Upper lobe of left lung (tissue), 6 donors: Measurements from ENCODE around the gene MEGF6. TPM values are rescaled to one million over a fixed set of nuclear protein-coding genes. Genes with fewer than 3 reads are reported as not detected.
"Not testable (repeated sequence)": the region's sequence is repeated elsewhere in the genome, so short reads cannot be mapped to it uniquely, and the experiment has no call there.

Experiments
- ATAC-seq, 2 donors: fragments of 200-7000 bp; cut with Tn5 transposase; one replicate each; pipeline ENCODE4 v1.9.1; 2022; ENCODE audit warnings: mild to moderate bottlenecking in 2 of 2, moderate library complexity in 2 of 2; ENCODE audit not compliant: low FRiP score in 2 of 2
- DNase-seq, 2 donors: peaks; one replicate each; pipeline ENCODE4 v3.0.0-alpha.2; 2019 to 2020
- H3K27ac ChIP-seq, 4 donors: fragments of 200-600 bp; sonication (generic); one replicate each; pipeline ENCODE4 v1.5.1; 2016 to 2019
- H3K27me3 ChIP-seq, 4 donors: fragments of 200-600 bp; sonication (generic); one replicate each; pipeline ENCODE4 v1.5.1; 2017 to 2019
- H3K36me3 ChIP-seq, 4 donors: fragments of 200-600 bp; sonication (generic); one replicate each; pipeline ENCODE4 v1.5.1; 2016 to 2019
- H3K4me1 ChIP-seq, 4 donors: fragments of 200-600 bp; sonication (generic); one replicate each; pipeline ENCODE4 v1.5.1; 2018 to 2019
- H3K4me3 ChIP-seq, 4 donors: fragments of 200-600 bp; sonication (generic); one replicate each; pipeline ENCODE4 v1.5.1; 2017 to 2019; ENCODE audit warnings: mild to moderate bottlenecking in 2 of 4, moderate library complexity in 1 of 4
- H3K9me3 ChIP-seq, 4 donors: fragments of 200-600 bp; sonication (generic); one replicate each; pipeline ENCODE4 v1.5.1; 2018 to 2019
- EP300 ChIP-seq, 4 donors: sonication (generic); formaldehyde crosslinking; IDR thresholded peaks; one replicate each; pipeline ENCODE4 v1.5.1; 2017; ENCODE audit warnings: antibody characterized with exemption in 4 of 4, control low read depth in 2 of 4
- POLR2A ChIP-seq, 4 donors: fragments of 450-650 bp; IDR thresholded peaks; one replicate each; pipeline ENCODE4 v1.5.1; 2016 to 2017; ENCODE audit warnings: antibody characterized with exemption in 4 of 4, mild to moderate bottlenecking in 2 of 4
- POLR2AphosphoS5 ChIP-seq, 2 donors: sonication (generic); formaldehyde crosslinking; IDR thresholded peaks; one replicate each; pipeline ENCODE4 v1.5.1; 2017; ENCODE audit warnings: antibody characterized with exemption in 2 of 2
- WGBS, 2 donors: methylation state at CpG; one replicate each; pipeline ENCODE4 v1.1.5; 2017 to 2018; 5-methylcytosine and 5-hydroxymethylcytosine counted together
- total RNA-seq, 6 donors: library from RNA; depleted of rRNA in 4 of 6; stranded (reverse); fragments of >200 nt in 4 of 6; gene quantifications; one replicate each; pipeline versions ENCODE4 v1.1.0 to v1.2.1, GENCODE V29; 2016 to 2021
- TF ChIP-seq, protein P1 (sequence below), 6 experiments: fragments of 450-650 bp in 4 of 6; fragments of 200-600 bp in 2 of 6; sonication (generic) in 2 of 6; IDR thresholded peaks; one replicate each; pipeline ENCODE4 v1.5.1; 2016 to 2019; ENCODE audit warnings: antibody characterized with exemption in 6 of 6
- donor health status: DM: no; HTN: no; CAD: no; lungs with moderate emphysema.
- donor health status: DM: no; HTN: yes; CAD: no; lungs with severe emphysema.

MEGF6 gene
- total RNA-seq, 6 donors from 2014 or later: 23.8 to 128 (median 83.5) TPM

DNA sequence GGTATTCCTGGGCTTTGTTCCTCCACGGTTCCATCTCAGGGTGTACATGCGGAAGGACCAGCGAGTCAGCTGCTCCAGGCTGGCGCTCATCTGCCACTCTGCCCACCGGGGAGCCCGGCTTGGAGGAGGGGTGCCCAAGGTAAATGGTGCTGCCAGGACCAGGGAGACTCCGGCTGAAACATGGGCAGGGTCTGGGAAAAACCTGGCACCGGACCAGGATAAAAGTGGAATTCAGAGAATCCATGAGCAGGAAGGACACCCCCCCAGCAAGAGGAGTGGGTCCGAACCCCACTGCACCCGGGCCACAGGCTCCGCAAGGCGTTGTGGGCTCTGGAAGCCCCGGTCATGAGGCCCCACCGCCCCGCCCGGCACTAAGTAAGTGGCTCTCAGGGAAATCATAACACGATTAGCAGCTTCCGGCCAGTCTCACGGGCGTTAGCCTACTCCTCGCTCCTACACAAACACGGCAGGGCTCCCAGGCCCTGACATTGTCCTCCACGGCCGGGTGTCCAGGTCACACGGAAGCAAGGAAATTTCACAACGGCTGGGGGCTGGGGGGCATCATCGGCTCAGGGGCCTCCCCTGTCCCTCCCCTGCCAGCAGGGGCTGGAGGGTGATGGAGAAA is 21.1 kb downstream of the MEGF6 start:
- Histone ChIP-seq H3K36me3 (no peaks in the 10 kb centered on the region), H3K27me3 (no peaks in the 10 kb centered on the region)

DNA sequence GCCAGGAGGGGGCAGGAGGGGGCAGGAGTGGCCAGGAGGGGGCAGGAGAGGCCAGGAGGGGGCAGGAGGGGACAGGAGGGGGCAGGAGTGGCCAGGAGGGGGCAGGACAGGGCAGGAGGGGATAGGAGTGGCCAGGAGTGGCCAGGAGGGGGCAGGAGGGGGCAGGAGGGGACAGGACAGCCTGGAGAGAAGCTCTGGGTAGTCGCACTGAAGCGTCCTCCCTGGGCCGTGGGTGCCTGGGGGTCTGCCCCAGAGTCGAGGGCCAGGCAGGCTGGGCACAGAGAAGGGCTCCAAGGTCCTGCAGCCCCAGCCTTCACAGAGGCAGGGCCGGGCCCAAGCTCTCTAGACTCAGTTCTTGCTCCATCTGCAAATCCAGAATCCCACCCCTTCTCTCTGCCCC is 22.9 kb downstream of the MEGF6 start:
- Histone ChIP-seq H3K9me3 (no peaks in the 10 kb centered on the region), H3K4me3 (no peak overlapping the region), H3K36me3 (no peaks in the 10 kb centered on the region), H3K27me3 (no peaks in the 10 kb centered on the region), H3K4me1 (peaks cover 14 to 36% (median 26%) of the 10 kb centered on the region in 4 donors), H3K27ac (peak overlapping the region in 1 of 4 donors; percentile 30)
- WGBS, 2 donors: 83 to 88% methylated on average over 5 of the region's 5 CpGs
- TF ChIP-seq POLR2AphosphoS5 (IDR thresholded peaks at IDR 0.05) (no peak), POLR2A (IDR thresholded peaks at IDR 0.05) (no peak), EP300 (IDR thresholded peaks at IDR 0.05) (no peak)
- TF ChIP-seq, protein P1, sequence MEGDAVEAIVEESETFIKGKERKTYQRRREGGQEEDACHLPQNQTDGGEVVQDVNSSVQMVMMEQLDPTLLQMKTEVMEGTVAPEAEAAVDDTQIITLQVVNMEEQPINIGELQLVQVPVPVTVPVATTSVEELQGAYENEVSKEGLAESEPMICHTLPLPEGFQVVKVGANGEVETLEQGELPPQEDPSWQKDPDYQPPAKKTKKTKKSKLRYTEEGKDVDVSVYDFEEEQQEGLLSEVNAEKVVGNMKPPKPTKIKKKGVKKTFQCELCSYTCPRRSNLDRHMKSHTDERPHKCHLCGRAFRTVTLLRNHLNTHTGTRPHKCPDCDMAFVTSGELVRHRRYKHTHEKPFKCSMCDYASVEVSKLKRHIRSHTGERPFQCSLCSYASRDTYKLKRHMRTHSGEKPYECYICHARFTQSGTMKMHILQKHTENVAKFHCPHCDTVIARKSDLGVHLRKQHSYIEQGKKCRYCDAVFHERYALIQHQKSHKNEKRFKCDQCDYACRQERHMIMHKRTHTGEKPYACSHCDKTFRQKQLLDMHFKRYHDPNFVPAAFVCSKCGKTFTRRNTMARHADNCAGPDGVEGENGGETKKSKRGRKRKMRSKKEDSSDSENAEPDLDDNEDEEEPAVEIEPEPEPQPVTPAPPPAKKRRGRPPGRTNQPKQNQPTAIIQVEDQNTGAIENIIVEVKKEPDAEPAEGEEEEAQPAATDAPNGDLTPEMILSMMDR (IDR thresholded peaks at IDR 0.05): no peak
- no peak for DNase-seq
- ATAC-seq: no peak

More for the DNA sequence above, 21.1 kb downstream of the MEGF6 start:
- Histone ChIP-seq H3K4me1 (peaks cover 14 to 35% (median 28%) of the 10 kb centered on the region in 4 donors), H3K4me3 (peak overlapping the region in 1 of 4 donors; percentile 19), H3K9me3 (no peaks in the 10 kb centered on the region), H3K27ac (peak overlapping the region; percentile 8 to 73 (median 54))
- DNase-seq (peak; percentile 73 to 79), ATAC-seq (peak in 1 of 2 donors; percentile 71)
- TF ChIP-seq, protein P1 (IDR thresholded peaks at IDR 0.05): no peak
- no peak for TF ChIP-seq EP300 (IDR thresholded peaks at IDR 0.05)
- no peak for TF ChIP-seq POLR2AphosphoS5 (IDR thresholded peaks at IDR 0.05)
- peak in 1 of 4 donors; percentile 30 for TF ChIP-seq POLR2A (IDR thresholded peaks at IDR 0.05)
- 33 to 43% methylated on average over 22 to 26 of the region's 27 CpGs for WGBS, 2 donors

DNA sequence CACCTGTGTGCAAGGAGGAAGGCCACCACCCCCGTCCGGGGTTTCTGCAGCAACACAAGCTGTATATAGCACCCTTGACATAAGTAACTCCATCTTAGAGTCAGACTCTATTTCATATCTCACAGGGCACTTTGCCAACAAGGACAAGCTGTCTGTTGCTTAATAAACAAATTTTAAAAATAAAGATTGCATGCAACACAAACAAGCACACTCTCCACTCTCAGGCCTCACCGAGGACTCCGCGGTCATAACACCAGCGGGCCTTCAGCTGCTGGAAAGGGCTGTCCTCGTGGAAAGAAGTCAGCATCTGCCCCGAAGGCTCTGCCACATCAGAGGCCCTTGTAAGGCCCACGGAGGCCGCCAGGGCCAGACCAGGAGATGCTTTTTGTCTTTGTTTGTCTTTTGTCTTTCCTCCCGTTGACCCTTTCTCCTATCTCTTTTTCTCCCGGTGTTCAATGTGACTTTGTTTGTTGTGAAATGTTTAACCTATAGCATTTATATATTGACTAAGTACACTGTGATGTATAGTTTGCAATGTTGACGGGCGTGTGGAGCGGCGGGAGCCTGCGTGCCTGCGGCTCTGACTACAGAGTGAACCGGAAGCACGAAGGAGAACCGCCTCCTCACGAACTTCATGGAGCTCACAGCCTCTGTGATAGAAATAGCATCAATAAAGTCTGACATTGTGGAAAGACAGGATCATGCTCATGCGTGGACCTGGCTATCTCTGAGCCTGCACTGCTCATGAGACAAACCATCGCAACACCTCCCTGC is 24.1 kb downstream of the MEGF6 start:
- Histone ChIP-seq H3K36me3 (no peaks in the 10 kb centered on the region), H3K27ac (no peak overlapping the region), H3K4me1 (peaks cover 14 to 35% (median 26%) of the 10 kb centered on the region in 4 donors), H3K4me3 (no peak overlapping the region), H3K27me3 (no peaks in the 10 kb centered on the region), H3K9me3 (no peaks in the 10 kb centered on the region)
- WGBS, 2 donors: 77 to 88% methylated on average over 21 to 24 of the region's 24 CpGs
- ATAC-seq (no peak), DNase-seq (no peak)
- no peak for TF ChIP-seq POLR2AphosphoS5 (IDR thresholded peaks at IDR 0.05)
- no peak for TF ChIP-seq EP300 (IDR thresholded peaks at IDR 0.05)
- TF ChIP-seq POLR2A (IDR thresholded peaks at IDR 0.05): no peak

DNA sequence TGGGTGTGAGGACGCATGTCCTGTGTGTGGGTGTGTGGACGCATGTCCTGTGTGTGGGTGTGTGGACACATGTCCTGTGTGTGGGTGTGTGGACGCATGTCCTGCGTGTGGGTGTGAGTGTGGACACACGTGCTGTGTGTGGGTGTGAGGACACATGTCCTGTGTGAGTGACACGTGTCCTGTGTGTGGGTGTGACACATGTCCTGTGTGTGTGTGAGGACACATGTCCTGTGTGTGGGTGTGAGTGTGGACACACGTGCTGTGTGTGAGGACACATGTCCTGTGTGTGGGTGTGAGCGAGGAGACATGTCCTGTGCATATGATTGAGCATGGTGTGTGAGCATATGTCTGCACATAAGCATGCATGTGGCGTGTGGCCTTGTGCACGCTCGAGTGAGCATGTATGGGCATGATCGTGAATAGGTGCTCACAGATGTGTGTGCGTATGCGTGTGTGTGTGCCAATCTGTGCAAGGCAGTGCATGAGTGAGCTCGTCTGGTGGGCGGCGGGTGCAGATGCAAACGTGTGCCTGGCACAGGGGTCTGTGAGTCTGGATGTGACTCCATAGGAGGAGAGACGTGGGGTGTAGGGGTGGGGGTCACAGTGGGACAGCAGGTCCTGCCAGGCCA is 25.3 kb downstream of the MEGF6 start:
- no peak for ATAC-seq
- H3K4me1 ChIP-seq: peaks cover 13 to 39% (median 23%) of the 10 kb centered on the region in 4 donors
- no peak for DNase-seq
- H3K27me3 ChIP-seq: no peaks in the 10 kb centered on the region
- no peak overlapping the region for H3K4me3 ChIP-seq
- no peak overlapping the region for H3K27ac ChIP-seq
- H3K9me3 ChIP-seq: no peaks in the 10 kb centered on the region
- WGBS, 2 donors: 89 to 90% methylated on average over 19 of the region's 19 CpGs
- no peaks in the 10 kb centered on the region for H3K36me3 ChIP-seq
- TF ChIP-seq POLR2A (IDR thresholded peaks at IDR 0.05) (no peak), EP300 (IDR thresholded peaks at IDR 0.05) (no peak), POLR2AphosphoS5 (IDR thresholded peaks at IDR 0.05) (no peak)
- TF ChIP-seq, protein P1 (IDR thresholded peaks at IDR 0.05): no peak

DNA sequence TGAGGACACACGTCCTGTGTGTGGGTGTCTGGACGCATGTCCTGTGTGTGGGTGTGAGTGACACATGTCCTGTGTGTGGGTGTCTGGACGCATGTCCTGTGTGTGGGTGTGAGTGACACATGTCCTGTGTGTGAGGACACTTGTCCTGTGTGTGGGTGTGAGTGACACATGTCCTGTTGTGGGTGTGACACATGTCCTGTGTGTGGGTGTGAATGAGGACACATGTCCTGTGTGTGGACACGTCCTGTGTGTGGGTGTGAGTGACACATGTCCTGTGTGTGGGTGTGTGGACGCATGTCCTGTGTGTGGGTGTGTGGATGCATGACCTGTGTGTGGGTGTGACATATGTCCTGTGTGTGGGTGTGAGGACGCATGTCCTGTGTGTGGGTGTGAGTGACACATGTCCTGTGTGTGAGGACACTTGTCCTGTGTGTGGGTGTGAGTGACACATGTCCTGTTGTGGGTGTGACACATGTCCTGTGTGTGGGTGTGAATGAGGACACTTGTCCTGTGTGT is 25.9 kb downstream of the MEGF6 start:
- 73 to 80% methylated on average over 6 of the region's 6 CpGs for WGBS, 2 donors
- not testable (repeated sequence) for ATAC-seq, H3K27me3 ChIP-seq, H3K9me3 ChIP-seq, H3K4me3 ChIP-seq, H3K36me3 ChIP-seq, H3K27ac ChIP-seq, DNase-seq
- H3K4me1 ChIP-seq: peaks cover 6 to 35% (median 17%) of the 10 kb centered on the region in 4 donors
